ENCODE results near the gene SLC4A3. TPM values are rescaled to one million over a fixed set of nuclear protein-coding genes. Genes with fewer than 3 reads are reported as not detected.

SLC4A3 gene
- total RNA-seq, 1 experiment from 2014 or later = 11.6 TPM

GRCh38 chr2:219608399-219608964, 18.9 kb upstream of the SLC4A3 start:
- intact Hi-C loops (cut with micrococcal nuclease) = no loop called here
- no peak overlapping the region for H3K4me3 ChIP-seq (ENCODE audit: low read length)
- no peak overlapping the region for H3K4me2 ChIP-seq (ENCODE audit: low read length)
- no peaks in the 10 kb centered on the region for H3K9me2 ChIP-seq (replicated peaks; ENCODE audit: low read length)
- H3K79me2 ChIP-seq (ENCODE audit: low read length) = no peaks in the 10 kb centered on the region
- no peaks in the 10 kb centered on the region; the same call in 1 of the 2 replicates for H3K36me3 ChIP-seq (ENCODE audit: low read depth, low read length)
- ATAC-seq (no peak), DNase-seq (no peak)
- no peak overlapping the region for H3K27ac ChIP-seq (ENCODE audit: low read length)
- POLR2A ChIA-PET (ENCODE audit: unreplicated experiment) = no interaction called here
- no peak overlapping the region for H3K9ac ChIP-seq (ENCODE audit: low read length)
- H4K20me1 ChIP-seq (ENCODE audit: low read length) = no peaks in the 10 kb centered on the region
- no peaks in the 10 kb centered on the region for H3K27me3 ChIP-seq (ENCODE audit: low read length)
- no peak overlapping the region for H2AFZ ChIP-seq (ENCODE audit: low read length)
- H3F3A ChIP-seq (ENCODE audit: low read length, unreplicated experiment) = no peaks in the 10 kb centered on the region
- BruUV-seq (replicated peaks) = no TSS peak
- CTCF ChIA-PET = no interaction called here
- TF ChIP-seq EZH2 (IDR thresholded peaks at IDR 0.05; ENCODE audit: low read length, unreplicated experiment) = no peak
- TF ChIP-seq EZH2phosphoT487 (IDR thresholded peaks at IDR 0.05; ENCODE audit: borderline replicate concordance, low read length) = no peak
- TF ChIP-seq, protein P1, sequence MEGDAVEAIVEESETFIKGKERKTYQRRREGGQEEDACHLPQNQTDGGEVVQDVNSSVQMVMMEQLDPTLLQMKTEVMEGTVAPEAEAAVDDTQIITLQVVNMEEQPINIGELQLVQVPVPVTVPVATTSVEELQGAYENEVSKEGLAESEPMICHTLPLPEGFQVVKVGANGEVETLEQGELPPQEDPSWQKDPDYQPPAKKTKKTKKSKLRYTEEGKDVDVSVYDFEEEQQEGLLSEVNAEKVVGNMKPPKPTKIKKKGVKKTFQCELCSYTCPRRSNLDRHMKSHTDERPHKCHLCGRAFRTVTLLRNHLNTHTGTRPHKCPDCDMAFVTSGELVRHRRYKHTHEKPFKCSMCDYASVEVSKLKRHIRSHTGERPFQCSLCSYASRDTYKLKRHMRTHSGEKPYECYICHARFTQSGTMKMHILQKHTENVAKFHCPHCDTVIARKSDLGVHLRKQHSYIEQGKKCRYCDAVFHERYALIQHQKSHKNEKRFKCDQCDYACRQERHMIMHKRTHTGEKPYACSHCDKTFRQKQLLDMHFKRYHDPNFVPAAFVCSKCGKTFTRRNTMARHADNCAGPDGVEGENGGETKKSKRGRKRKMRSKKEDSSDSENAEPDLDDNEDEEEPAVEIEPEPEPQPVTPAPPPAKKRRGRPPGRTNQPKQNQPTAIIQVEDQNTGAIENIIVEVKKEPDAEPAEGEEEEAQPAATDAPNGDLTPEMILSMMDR (conservative IDR thresholded peaks at IDR 0.05; ENCODE audit: low read depth, low read length) = no peak
- no peaks in the 10 kb centered on the region for H3K4me1 ChIP-seq (ENCODE audit: insufficient read depth, low read length)
- no peaks in the 10 kb centered on the region for H3K9me3 ChIP-seq (ENCODE audit: low read length)

GRCh38 chr2:219609149-219609750, 18.2 kb upstream of the SLC4A3 start:
- no peaks in the 10 kb centered on the region for H3K9me3 ChIP-seq (ENCODE audit: low read length)
- H3K36me3 ChIP-seq (ENCODE audit: low read depth, low read length) = no peaks in the 10 kb centered on the region; the same call in 1 of the 2 replicates
- intact Hi-C loops (cut with micrococcal nuclease) = no loop called here
- H3K27ac ChIP-seq (ENCODE audit: low read length) = no peak overlapping the region
- H3K4me2 ChIP-seq (ENCODE audit: low read length) = no peak overlapping the region
- ATAC-seq (no peak), DNase-seq (no peak)
- H3K4me1 ChIP-seq (ENCODE audit: insufficient read depth, low read length) = no peaks in the 10 kb centered on the region
- no peaks in the 10 kb centered on the region for H3K27me3 ChIP-seq (ENCODE audit: low read length)
- no TSS peak for BruUV-seq (replicated peaks)
- no peaks in the 10 kb centered on the region for H3K9me2 ChIP-seq (replicated peaks; ENCODE audit: low read length)
- no peak overlapping the region for H3K4me3 ChIP-seq (ENCODE audit: low read length)
- no peak overlapping the region for H3K9ac ChIP-seq (ENCODE audit: low read length)
- POLR2A ChIA-PET (ENCODE audit: unreplicated experiment) = no interaction called here
- H2AFZ ChIP-seq (ENCODE audit: low read length) = no peak overlapping the region
- H4K20me1 ChIP-seq (ENCODE audit: low read length) = no peaks in the 10 kb centered on the region
- H3K79me2 ChIP-seq (ENCODE audit: low read length) = no peaks in the 10 kb centered on the region
- no peak for TF ChIP-seq EZH2 (IDR thresholded peaks at IDR 0.05; ENCODE audit: low read length, unreplicated experiment)
- TF ChIP-seq, protein P1 (conservative IDR thresholded peaks at IDR 0.05; ENCODE audit: low read depth, low read length) = no peak
- no peak for TF ChIP-seq EZH2phosphoT487 (IDR thresholded peaks at IDR 0.05; ENCODE audit: borderline replicate concordance, low read length)
- CTCF ChIA-PET = no interaction called here
- H3F3A ChIP-seq (ENCODE audit: low read length, unreplicated experiment) = no peaks in the 10 kb centered on the region

DNA sequence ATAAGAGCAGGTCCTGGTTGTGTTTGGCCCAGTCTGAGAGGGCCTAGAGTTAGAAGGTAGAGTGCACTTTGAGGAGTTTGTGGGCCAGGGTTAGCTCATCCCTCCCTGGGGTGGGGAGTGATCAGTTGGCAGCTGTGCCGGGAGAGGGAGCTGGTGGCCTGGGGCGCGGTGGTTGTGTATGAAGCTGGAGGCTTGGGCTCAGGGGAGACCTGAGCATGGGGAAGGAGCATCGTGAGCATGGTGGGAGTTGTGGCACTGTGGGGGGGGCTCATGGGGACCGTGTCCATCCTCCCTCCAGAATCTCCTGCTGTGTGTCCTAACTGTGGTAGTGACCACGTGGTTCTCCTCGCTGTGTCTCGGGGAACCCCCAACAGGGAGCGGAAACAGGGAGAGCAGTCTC, 16.1 kb upstream of the SLC4A3 start:
- Histone ChIP-seq H3K27me3 (ENCODE audit: low read length) (no peaks in the 10 kb centered on the region), H3K36me3 (ENCODE audit: low read depth, low read length) (peaks cover 2% of the 10 kb centered on the region; the same call in 1 of the 2 replicates), H3K4me3 (ENCODE audit: low read length) (no peak overlapping the region), H3K4me2 (ENCODE audit: low read length) (no peak overlapping the region), H4K20me1 (ENCODE audit: low read length) (no peaks in the 10 kb centered on the region), H3K79me2 (ENCODE audit: low read length) (no peaks in the 10 kb centered on the region), H3K9me3 (ENCODE audit: low read length) (no peaks in the 10 kb centered on the region), H3F3A (ENCODE audit: low read length, unreplicated experiment) (no peaks in the 10 kb centered on the region), H3K9me2 (replicated peaks; ENCODE audit: low read length) (no peaks in the 10 kb centered on the region), H2AFZ (ENCODE audit: low read length) (no peak overlapping the region), H3K27ac (ENCODE audit: low read length) (no peak overlapping the region), H3K9ac (ENCODE audit: low read length) (no peak overlapping the region), H3K4me1 (ENCODE audit: insufficient read depth, low read length) (no peaks in the 10 kb centered on the region)
- no peak for DNase-seq
- TF ChIP-seq EZH2phosphoT487 (IDR thresholded peaks at IDR 0.05; ENCODE audit: borderline replicate concordance, low read length) (no peak), EZH2 (IDR thresholded peaks at IDR 0.05; ENCODE audit: low read length, unreplicated experiment) (no peak)
- TF ChIP-seq, protein P1 (conservative IDR thresholded peaks at IDR 0.05; ENCODE audit: low read depth, low read length) = no peak
- intact Hi-C loops (cut with micrococcal nuclease) = no loop called here
- no peak for ATAC-seq
- BruUV-seq (replicated peaks) = no TSS peak
- ChIA-PET CTCF (no interaction called here), POLR2A (ENCODE audit: unreplicated experiment) (no interaction called here)
